ENCODE measurements around the gene GKAP1.
"Not testable (repeated sequence)": the region's sequence is repeated elsewhere in the genome, so short reads cannot be mapped to it uniquely, and the experiment has no call there.

The GKAP1 gene

DNA sequence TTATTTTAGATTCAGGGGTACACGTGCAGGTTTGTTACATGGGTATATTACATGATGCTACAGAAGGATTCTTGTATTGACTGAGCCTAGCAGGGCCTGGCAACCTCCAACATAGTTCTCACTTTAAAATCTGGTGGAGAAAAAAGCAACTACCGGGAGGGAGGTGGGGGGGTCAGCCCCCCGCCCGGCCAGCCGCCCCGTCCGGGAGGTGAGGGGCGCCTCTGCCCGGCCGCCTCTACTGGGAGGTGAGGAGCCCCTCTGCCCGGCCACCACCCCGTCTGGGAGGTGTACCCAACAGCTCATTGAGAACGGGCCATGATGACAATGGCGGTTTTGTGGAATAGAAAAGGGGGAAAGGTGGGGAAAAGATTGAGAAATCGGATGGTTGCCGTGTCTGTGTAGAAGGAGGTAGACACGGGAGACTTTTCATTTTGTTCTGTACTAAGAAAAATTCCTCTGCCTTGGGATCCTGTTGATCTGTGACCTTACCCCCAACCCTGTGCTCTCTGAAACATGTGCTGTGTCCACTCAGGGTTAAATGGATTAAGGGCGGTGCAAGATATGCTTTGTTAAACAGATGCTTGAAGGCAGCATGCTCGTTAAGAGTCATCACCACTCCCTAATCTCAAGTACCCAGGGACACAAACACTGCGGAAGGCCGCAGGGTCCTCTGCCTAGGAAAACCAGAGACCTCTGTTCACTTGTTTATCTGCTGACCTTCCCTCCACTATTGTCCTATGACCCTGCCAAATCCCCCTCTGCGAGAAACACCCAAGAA lies 88.8 kb downstream of the GKAP1 start:
- not testable (repeated sequence) for DNase-seq

DNA sequence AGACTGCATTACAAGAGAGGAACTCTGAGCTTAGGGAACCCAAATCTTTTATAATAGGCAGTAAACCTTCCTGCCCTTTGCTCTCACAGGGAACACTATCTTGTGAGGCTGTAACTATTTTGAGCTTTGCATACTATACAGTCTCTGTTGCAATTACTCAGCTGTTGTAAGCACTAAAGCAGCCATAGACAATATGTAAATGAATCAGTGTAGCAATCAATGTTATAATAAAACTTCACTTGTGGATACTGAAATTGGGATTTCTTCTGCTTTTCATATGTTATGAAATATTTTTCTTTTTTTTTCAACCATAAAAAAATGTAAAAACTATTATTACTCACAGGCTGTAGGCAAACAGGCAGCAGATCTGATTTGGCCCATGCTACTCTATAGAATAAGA lies 93.1 kb downstream of the GKAP1 start:
- DNase-seq: peak; percentile 1

DNA sequence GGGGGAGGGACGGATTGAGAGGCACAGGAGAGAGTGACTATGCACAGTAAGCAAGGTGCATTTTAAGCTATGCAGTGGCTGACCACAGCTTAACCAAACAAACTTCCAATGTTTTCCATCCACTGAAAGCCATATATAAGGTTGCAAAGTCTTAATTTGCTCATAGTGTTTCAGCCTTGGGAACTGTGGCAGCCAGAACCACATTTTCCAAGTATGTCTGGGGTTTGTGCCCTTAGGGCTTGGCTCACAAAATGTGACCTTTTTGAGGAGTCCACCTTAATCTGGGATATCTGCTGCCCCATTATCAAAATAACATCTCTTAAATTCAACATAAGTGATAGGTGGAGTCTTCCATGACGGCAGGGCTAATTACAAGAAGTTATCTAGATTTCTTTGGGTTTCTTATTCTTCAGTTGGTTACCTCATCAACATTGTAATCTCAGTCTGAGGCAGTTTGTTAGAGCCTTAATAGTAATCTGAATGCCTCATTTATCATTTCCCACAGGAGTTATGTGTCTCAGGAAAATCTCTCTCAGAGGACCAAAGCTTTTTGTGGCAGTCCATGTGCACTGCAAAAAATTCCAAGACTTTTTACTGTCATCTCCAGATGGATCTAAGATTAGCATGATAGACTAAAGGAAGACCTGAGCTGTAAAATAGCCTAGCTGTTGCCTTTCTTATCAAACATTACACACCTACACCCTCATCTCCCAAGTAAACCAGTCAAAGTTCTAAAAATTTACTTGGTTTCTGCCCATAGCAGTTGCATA lies 94.7 kb downstream of the GKAP1 start:
- DNase-seq: no peak

DNA sequence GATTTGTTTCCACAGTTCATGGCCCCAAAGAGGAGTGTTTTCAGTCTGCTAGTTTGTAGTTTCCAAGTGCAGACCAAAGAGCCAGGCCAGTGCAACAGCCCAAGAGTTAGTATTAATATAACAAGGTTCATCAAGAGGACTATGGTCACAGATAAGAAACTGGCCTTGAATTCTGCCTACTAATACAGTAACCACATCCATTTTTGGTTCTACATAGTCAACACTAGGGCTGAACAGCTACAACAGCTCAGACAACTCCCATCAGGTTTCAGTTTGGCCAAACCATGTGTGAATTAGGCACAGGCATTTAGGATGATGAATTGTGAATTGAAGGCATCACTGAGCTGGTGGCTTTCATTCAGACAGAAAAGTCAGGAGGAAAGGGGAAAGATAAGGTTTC lies 96.1 kb downstream of the GKAP1 start:
- no peak for DNase-seq

DNA sequence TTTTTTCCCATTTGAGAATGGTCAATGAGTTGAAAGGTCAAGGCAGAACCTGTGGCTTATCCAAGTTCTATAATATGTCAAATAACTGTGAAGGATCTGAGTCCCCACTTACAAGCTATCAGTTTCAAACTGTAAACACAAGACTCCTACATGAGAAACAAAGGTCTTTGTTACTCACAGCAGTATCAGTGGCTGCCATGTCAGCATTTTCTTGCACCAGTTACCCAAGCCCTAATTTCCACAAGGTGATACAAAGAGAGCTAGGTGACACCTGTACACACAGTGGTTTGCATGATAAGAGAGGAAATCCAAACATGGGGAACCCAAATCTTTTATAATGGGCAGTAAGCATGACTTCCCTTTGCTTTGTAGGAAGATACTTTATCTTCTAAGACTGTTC lies 101.8 kb downstream of the GKAP1 start:
- DNase-seq: no peak

DNA sequence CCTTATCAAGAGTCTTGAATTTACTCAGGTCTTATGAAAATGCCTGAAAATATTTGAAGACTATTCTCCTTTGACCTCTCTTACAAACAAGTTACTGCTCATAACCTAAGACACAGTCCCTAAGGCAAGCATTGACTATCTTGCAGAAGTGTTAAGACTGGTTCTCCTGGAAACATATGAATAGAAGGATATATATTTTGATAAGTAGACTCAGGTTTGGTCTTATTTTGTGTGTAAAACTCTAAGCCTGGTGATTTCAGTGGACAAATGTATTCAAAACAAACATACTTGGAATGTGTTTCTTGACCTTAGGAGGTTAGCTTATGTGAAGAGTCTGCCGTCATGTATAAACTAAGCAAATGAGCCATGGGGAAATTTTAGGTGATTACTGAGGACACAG lies 102.3 kb downstream of the GKAP1 start:
- no peak for DNase-seq

DNA sequence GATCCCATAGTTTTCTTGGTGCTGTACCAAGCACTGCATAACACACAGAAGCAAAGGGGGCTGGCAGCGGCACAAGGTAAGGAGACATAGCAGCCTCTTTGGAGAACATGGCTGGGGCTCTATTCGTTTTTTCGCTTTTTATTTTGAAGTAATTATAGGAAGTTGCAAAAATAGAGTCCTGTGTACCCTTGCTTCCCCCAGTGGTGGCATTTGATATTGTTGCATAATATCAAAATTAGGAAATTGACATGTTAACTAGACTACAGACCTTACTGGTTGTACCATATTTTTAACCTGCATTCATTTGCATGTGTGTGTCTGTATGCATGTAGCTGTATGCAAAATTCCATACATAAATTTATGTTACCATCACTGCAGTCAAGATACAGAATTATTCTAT lies 103.2 kb downstream of the GKAP1 start:
- no peak for DNase-seq

DNA sequence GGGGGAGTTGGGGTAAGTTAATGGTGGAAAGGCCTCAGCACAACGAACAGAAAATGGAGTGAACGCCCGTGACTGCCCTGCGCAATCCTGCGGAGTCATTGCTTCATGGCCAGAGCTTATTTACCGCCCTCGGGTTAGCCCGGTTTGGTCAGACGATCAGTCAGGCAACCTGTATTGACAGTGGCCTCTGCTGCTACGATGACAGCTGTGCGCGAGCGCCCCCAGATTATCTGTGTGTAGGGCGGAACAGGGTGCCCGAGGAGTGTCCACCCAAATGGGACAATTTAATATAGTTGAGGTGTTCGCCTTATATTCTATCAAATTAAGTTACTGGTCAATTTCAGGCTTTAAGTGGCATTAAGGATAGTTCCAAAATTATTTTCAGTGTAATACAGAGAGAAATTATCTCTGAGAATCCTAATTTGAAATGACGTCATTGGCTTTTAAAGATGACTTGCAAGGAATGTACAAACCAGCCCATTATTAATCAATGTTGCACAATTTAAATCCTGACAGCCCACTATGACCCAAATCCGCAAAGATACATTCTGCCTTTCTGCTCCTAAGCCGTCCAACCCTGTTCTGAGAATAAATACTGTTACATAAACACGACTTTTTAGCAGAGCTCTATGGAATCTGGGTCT lies 108.9 kb downstream of the GKAP1 start:
- DNase-seq: no peak

DNA sequence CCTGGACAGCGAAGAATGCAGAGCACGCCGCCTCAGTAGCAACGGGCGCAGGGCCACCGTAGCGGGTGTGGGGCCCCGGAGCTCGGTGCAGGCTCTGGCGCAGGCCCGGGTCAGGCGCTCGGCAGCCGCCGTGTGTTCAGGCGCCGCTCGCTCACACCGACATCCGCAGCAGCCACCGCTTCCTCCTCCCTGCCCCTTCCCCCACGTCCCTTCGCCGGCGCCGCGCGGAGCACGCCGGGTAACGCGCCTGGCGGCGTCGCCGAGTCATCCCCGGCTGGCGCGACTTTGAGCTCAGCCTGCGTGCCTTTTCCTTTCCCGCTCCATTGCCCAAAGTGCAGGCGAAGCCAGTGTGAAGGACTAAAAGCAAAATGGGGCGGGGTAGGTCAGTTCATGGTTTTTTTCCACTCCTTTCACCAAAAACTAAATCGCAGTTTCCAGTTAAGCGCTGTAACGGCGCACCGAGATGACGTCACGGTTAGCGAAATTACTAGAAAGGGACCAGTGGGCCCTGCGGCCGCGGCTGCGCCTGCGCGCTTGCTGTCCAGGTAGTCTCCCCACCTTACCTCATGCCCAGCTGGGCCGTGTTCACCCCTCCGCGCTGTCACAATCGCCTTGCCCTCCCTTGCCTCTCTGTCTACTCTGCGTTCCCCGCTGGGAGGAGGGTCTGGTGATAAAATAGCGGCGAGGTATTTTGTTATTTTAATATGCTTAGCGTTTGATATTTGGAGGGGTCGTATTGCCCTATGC lies 109.6 kb downstream of the GKAP1 start, which contains the start of gene UBQLN1:
TSS of gene UBQLN1 (minus strand) at position 191 of the 747 bp plus-strand sequence. CDS start 279 bp downstream, outside the sequence.
- DNase-seq: peak; percentile 23

DNA sequence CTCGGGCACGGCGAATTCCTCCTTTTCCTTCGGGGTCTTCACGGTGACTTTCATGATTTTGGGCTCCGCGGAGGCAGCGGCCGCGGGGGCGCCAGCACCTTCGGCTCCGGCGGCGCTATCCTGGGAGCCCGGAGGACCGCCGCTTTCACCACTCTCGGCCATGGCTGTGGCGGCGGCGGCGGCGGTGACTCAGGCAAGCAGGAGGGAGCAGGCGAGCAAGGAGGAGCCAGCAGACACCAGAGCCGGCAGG lies 110.1 kb downstream of the GKAP1 start:
- DNase-seq: no peak

DNA sequence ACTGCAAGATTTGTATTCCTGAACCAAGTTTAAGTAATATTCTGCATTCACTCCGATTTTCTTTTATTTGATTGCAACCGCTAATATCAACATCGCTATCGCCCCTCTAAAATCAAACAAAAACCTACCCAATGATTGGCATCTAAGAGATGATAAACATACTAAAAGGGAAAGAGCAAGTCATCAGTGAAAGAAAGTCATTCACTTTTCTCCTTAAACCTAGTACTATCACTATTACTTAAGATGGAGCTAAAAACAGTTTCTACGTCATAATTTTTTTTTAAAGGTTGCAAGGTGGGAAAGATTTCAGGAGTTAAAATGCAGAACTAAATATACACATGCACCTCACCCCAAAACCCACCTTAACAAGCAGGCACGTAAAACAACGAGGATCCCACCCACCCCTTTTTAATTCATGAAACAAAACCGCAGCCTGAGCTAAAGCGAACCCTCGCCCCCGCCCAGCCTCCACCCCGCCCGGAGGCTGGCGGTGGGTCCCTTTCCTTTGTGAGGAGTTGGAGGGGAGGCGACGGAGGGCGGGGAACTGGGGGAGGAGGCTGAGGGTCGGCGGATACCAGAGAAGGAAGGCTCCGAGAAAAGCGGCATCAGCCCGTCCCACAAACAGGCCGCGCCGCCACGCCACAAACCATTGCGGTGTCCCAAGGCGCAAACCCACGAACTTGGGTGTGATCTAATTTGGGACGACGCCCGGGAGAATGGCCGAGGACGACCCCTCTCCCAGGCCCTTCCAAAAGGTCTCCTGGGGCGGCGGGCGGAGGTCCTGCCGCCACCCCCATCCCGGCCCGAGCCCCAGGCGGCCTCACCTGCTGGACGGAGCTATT lies 110.7 kb downstream of the GKAP1 start:
- no peak for DNase-seq

DNA sequence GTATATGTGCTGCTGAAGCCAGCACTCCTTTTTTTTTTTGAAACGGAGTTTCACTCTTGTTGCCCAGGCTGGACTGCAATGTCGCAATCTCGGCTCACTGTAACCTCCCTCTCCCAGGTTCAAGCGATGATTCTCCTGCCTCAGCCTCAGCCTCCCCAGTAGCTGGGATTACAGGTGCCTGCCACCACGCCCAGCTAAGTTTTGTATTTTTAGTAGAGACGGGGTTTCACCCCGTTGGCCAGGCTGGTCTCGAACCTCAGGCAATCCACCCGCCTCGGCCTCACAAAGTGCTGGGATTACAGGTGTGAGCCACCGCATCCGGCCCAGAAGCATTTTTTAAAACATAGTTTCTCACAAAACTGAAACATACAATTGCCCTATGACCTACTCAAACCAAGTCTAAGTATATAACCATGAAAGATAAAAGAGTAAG lies 112.3 kb downstream of the GKAP1 start:
- not testable (repeated sequence) for DNase-seq

DNA sequence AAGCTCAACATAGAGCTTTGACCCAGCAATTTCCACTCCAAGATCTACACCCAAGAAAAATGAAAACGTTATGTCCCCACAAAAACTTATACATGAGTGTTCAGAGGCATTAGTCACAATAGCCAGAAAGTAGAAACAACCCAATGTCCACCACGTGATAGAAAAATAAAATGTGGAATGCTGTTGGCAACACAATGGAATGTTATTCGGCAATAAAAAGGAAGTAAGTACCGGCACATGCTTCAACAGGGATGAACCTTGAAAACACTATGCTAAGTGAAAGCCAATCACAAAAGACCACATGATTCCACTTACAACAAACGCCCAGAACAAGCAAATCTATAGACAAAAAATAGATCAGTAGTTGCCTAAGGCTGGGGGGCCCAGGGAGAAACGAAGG lies 115.8 kb downstream of the GKAP1 start:
- peak; percentile 17 for DNase-seq

DNA sequence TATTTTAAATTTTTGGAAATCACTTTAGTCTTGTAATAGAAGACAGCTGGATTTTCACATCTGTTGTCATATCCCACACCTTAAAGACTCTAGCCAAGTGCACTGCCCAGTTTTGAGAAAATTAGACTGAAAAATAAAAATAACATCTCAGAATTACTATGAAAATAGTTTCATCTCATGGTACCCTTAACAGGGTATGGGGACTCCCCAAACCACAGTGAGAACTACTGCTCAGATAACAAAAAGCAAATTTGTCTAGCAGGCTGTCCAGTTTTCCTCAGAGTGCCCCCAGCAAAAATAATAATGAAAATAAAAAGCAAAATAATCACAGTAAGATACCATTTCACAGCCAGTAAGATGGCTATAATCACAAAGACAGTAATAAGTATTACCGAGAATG lies 116.3 kb downstream of the GKAP1 start:
- no peak for DNase-seq

DNA sequence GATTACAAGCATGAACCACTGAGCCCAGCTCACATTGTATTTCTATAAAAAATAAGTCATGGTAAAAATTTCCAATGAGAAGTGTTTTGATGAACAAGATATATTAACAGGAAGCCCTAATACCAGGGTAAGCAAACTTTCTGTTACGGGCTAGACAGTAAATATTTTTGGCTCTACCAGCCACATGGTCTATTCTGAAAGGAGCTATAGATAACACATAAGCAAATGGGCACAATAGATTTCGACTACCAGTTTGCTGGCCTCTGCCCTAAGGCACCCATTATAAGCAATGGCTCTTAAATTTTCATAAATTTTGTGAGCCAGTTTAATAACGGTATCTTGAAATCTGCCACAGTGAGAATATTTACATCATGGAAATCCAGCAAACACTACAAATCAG lies 118.0 kb downstream of the GKAP1 start:
- DNase-seq: no peak

DNA sequence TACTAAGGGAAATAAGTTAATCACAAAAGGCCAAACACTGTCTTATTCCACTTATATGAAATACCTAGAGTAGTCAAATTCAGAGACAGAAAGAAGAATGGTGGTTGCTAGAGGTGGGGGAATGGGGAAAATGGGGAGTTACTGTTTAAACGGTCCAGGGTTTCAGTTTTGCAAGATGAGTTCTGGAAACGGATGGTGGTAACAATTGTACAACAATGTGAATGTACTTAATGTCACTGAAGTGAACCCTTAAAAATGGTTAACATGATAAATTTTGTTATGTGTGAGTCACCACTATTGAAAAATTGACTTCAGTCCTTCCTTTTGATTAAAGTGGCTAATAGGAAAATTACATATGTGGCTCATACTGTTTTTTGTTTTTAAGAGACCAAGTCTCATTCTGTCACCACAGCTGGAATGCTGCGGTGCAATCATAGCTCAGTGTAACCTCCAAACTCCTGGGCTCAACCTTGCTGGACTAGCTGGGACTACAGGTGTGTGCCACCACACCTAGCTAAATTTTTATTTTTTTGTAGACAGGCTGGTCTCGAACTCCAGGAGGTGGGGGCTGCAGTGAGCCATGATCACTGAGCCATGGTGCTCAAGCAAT lies 118.5 kb downstream of the GKAP1 start:
- DNase-seq: no peak

DNA sequence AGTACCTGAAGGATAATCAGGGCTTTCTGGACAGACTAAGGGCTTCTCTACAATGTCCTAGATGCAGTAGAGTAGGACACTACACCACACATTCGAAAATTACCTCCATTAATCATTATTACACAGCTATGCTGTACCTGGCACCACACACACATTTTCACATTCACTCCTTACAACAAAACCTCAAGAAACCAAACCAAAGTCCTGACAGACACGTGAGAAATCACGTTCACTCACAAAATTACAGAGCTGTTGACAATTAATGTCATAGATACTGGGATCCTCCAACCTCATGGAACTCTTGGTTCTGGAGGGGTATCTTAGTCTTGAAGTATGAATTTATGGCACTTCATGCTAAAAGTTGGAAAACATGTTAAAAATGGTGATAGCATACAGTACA lies 126.1 kb downstream of the GKAP1 start:
- no peak for DNase-seq
